GM18907 (cell line): ENCODE results near the gene XPO5.
"Not testable (repeated sequence)": the region's sequence is repeated elsewhere in the genome, so short reads cannot be mapped to it uniquely, and the experiment has no call there.

ENCODE experiments used
- ATAC-seq: cut with Tn5 transposase; IDR thresholded peaks from one replicate; pipeline ENCODE4 v1.9.1; 2021; ENCODE audit warnings: mild to moderate bottlenecking, moderate library complexity; ENCODE audit not compliant: unreplicated experiment

XPO5 gene

GRCh38 chr6:43584892-43585570 lies 9.2 kb upstream of the XPO5 start:
- no peak for ATAC-seq

- ATAC-seq: no peak
These were observed 7.1 kb upstream of the XPO5 start for GRCh38 chr6:43582911-43583310.

- ATAC-seq: no peak
These were observed 3.3 kb upstream of the XPO5 start for GRCh38 chr6:43579171-43579570.

GRCh38 chr6:43578748-43579147 lies 2.9 kb upstream of the XPO5 start:
- no peak for ATAC-seq

- peak; percentile 35 for ATAC-seq
These were observed 600 bp downstream of the XPO5 start for GRCh38 chr6:43575105-43575771.

GRCh38 chr6:43572015-43572414 lies 3.8 kb downstream of the XPO5 start:
- no peak for ATAC-seq

GRCh38 chr6:43570876-43571441 lies 4.9 kb downstream of the XPO5 start:
- no peak for ATAC-seq

GRCh38 chr6:43559328-43559727 lies 16.5 kb downstream of the XPO5 start:
- no peak for ATAC-seq

- ATAC-seq: not testable (repeated sequence)
These were observed 18.2 kb downstream of the XPO5 start for GRCh38 chr6:43557620-43558019.

GRCh38 chr6:43547222-43547621 lies 28.6 kb downstream of the XPO5 start:
- no peak for ATAC-seq

- no peak for ATAC-seq
These were observed 31.4 kb downstream of the XPO5 start for GRCh38 chr6:43544461-43544860.

GRCh38 chr6:43541774-43542471 lies 33.9 kb downstream of the XPO5 start:
- ATAC-seq: no peak

- no peak for ATAC-seq
These were observed 35.3 kb downstream of the XPO5 start for GRCh38 chr6:43540507-43540906.

- ATAC-seq: not testable (repeated sequence)
These were observed 36.4 kb downstream of the XPO5 start for GRCh38 chr6:43539409-43539808.

GRCh38 chr6:43538986-43539385 lies 36.9 kb downstream of the XPO5 start:
- ATAC-seq: not testable (repeated sequence)

- ATAC-seq: no peak
These were observed 43.6 kb downstream of the XPO5 start for GRCh38 chr6:43532201-43532600.

GRCh38 chr6:43524483-43524961 lies 51.3 kb downstream of the XPO5 start:
- ATAC-seq: no peak

GRCh38 chr6:43523284-43523683 lies 52.6 kb downstream of the XPO5 start:
- no peak for ATAC-seq

GRCh38 chr6:43522547-43523261 lies 53.1 kb downstream of the XPO5 start:
- no peak for ATAC-seq

GRCh38 chr6:43521836-43522235 lies 54.0 kb downstream of the XPO5 start:
- ATAC-seq: no peak

GRCh38 chr6:43520097-43520496 lies 55.7 kb downstream of the XPO5 start:
- ATAC-seq: no peak
